ENCODE measurements around the gene MXRA5.

The MXRA5 gene

GRCh38 chrX:3307881-3308280, 38.6 kb downstream of the MXRA5 start:
- Histone ChIP-seq H3K27ac (replicated peaks) (no peak overlapping the region), H3K4me3 (replicated peaks; ENCODE audit: insufficient read depth, low read length) (no peak overlapping the region), H3K27me3 (ENCODE audit: insufficient read depth, poor library complexity, severe bottlenecking) (no peaks in the 10 kb centered on the region)
- DNase-seq (ENCODE audit: low read depth in 1 of 2, low spot score in 1 of 2): no peak
- TF ChIP-seq GABPA (IDR thresholded peaks at IDR 0.05; ENCODE audit: low read depth) (no peak), CTCF (IDR thresholded peaks at IDR 0.05; ENCODE audit: insufficient read depth, low read length) (no peak), SPI1 (IDR thresholded peaks at IDR 0.05; ENCODE audit: borderline replicate concordance, low read depth) (no peak), REST (IDR thresholded peaks at IDR 0.05; ENCODE audit: insufficient replicate concordance, low read depth) (no peak), POLR2AphosphoS5 (IDR thresholded peaks at IDR 0.05; ENCODE audit: low read depth) (no peak)

GRCh38 chrX:3299636-3300035, 46.8 kb downstream of the MXRA5 start:
- Histone ChIP-seq H3K4me3 (replicated peaks; ENCODE audit: insufficient read depth, low read length) (no peak overlapping the region), H3K27me3 (ENCODE audit: insufficient read depth, poor library complexity, severe bottlenecking) (no peaks in the 10 kb centered on the region), H3K27ac (replicated peaks) (no peak overlapping the region)
- no peak for DNase-seq (ENCODE audit: low read depth in 1 of 2, low spot score in 1 of 2)
- TF ChIP-seq REST (IDR thresholded peaks at IDR 0.05; ENCODE audit: insufficient replicate concordance, low read depth) (no peak), CTCF (IDR thresholded peaks at IDR 0.05; ENCODE audit: insufficient read depth, low read length) (no peak), POLR2AphosphoS5 (IDR thresholded peaks at IDR 0.05; ENCODE audit: low read depth) (no peak), SPI1 (IDR thresholded peaks at IDR 0.05; ENCODE audit: borderline replicate concordance, low read depth) (no peak), GABPA (IDR thresholded peaks at IDR 0.05; ENCODE audit: low read depth) (no peak)

GRCh38 chrX:3295731-3296130, 50.7 kb downstream of the MXRA5 start:
- TF ChIP-seq POLR2AphosphoS5 (IDR thresholded peaks at IDR 0.05; ENCODE audit: low read depth) (no peak), REST (IDR thresholded peaks at IDR 0.05; ENCODE audit: insufficient replicate concordance, low read depth) (no peak), SPI1 (IDR thresholded peaks at IDR 0.05; ENCODE audit: borderline replicate concordance, low read depth) (no peak), CTCF (IDR thresholded peaks at IDR 0.05; ENCODE audit: insufficient read depth, low read length) (no peak), GABPA (IDR thresholded peaks at IDR 0.05; ENCODE audit: low read depth) (no peak)
- DNase-seq (ENCODE audit: low read depth in 1 of 2, low spot score in 1 of 2): no peak

More at GRCh38 chrX:3295731-3296130, 50.7 kb downstream of the MXRA5 start:
- H3K4me3 ChIP-seq (replicated peaks; ENCODE audit: insufficient read depth, low read length): no peak overlapping the region
- H3K27me3 ChIP-seq (ENCODE audit: insufficient read depth, poor library complexity, severe bottlenecking): no peaks in the 10 kb centered on the region
- H3K27ac ChIP-seq (replicated peaks): no peak overlapping the region

Data from HL-60 (cell line).